GM21528 (cell line): Measurements from ENCODE around the gene ADGRF5.

Experiments
- ATAC-seq: cut with Tn5 transposase; IDR thresholded peaks from one replicate; pipeline ENCODE4 v1.9.1; 2021; ENCODE audit warnings: mild to moderate bottlenecking, moderate library complexity; ENCODE audit not compliant: unreplicated experiment, low FRiP score

Gene ADGRF5

GRCh38 chr6:46832816-46833215 is 88.9 kb downstream of the ADGRF5 start:
- ATAC-seq, result no peak

- ATAC-seq, result no peak
Measured at GRCh38 chr6:46828939-46829338, 92.8 kb downstream of the ADGRF5 start.

GRCh38 chr6:46821458-46821881 is 100.3 kb downstream of the ADGRF5 start:
- no peak for ATAC-seq

- no peak for ATAC-seq
Measured at GRCh38 chr6:46819561-46819960, 102.2 kb downstream of the ADGRF5 start.

- ATAC-seq, result no peak
Measured at GRCh38 chr6:46816626-46817025, 105.1 kb downstream of the ADGRF5 start.

GRCh38 chr6:46815130-46815529 is 106.6 kb downstream of the ADGRF5 start:
- no peak for ATAC-seq

GRCh38 chr6:46808806-46809205 is 112.9 kb downstream of the ADGRF5 start:
- ATAC-seq, result no peak
